Retinal pigment epithelial cell (primary cell): ENCODE measurements around the gene SLC2A8.

ENCODE experiments used
- DNase-seq: peaks from one replicate; pipeline ENCODE4 v3.0.0-alpha.2; 2010; ENCODE audit warnings: low read depth
- H3K4me3 ChIP-seq: 2 replicates; pipeline ENCODE4 v1.5.1; 2011; ENCODE audit warnings: mild to moderate bottlenecking, low read length, control low read depth, moderate library complexity
- TF ChIP-seq, protein P1 (sequence below): conservative IDR thresholded peaks from 2 replicates; pipeline ENCODE4 v1.5.1; 2011; ENCODE audit warnings: low read depth, low read length, control low read depth, inconsistent platforms

The SLC2A8 gene, protein sequence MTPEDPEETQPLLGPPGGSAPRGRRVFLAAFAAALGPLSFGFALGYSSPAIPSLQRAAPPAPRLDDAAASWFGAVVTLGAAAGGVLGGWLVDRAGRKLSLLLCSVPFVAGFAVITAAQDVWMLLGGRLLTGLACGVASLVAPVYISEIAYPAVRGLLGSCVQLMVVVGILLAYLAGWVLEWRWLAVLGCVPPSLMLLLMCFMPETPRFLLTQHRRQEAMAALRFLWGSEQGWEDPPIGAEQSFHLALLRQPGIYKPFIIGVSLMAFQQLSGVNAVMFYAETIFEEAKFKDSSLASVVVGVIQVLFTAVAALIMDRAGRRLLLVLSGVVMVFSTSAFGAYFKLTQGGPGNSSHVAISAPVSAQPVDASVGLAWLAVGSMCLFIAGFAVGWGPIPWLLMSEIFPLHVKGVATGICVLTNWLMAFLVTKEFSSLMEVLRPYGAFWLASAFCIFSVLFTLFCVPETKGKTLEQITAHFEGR

DNA sequence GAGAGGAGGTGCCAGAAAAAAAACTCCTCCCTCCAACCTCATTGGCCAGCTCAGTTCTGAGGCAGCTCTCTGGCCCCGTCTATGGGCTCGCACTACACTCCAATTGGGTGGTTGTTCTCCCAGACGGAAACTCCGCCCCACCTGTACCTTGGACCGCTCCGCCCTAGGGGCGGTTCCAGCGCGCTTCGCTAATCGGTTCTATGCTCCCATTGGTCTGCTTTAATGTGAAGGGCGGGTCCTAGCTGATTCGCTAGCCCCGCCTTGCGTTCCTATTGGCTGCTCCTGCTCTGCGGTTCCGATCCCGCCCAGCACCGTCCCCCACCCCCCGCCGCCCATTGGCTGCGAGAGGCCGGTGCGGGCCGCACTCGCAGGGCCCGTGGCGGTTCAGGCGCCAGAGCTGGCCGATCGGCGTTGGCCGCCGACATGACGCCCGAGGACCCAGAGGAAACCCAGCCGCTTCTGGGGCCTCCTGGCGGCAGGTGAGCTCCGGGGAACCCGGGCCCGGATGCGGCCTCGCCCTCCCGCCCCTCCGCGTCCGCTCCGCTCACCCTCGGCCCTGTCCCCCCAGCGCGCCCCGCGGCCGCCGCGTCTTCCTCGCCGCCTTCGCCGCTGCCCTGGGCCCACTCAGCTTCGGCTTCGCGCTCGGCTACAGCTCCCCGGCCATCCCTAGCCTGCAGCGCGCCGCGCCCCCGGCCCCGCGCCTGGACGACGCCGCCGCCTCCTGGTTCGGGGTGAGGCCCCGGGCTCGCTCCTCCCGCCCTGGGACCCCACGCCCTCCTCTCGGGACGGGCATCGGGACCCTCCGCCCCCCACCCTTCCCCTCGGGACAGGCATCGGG is at the start of gene SLC2A8:
SLC2A8 (plus strand) TSS at position 362 of the 838 bp plus-strand sequence; CDS start at position 424, 62 bp downstream.
- peak within 1 kb of the TSS; percentile 72 for H3K4me3 ChIP-seq
- DNase-seq, result peak; percentile 99
- TF ChIP-seq, protein P1, sequence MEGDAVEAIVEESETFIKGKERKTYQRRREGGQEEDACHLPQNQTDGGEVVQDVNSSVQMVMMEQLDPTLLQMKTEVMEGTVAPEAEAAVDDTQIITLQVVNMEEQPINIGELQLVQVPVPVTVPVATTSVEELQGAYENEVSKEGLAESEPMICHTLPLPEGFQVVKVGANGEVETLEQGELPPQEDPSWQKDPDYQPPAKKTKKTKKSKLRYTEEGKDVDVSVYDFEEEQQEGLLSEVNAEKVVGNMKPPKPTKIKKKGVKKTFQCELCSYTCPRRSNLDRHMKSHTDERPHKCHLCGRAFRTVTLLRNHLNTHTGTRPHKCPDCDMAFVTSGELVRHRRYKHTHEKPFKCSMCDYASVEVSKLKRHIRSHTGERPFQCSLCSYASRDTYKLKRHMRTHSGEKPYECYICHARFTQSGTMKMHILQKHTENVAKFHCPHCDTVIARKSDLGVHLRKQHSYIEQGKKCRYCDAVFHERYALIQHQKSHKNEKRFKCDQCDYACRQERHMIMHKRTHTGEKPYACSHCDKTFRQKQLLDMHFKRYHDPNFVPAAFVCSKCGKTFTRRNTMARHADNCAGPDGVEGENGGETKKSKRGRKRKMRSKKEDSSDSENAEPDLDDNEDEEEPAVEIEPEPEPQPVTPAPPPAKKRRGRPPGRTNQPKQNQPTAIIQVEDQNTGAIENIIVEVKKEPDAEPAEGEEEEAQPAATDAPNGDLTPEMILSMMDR, result peak; percentile 9

DNA sequence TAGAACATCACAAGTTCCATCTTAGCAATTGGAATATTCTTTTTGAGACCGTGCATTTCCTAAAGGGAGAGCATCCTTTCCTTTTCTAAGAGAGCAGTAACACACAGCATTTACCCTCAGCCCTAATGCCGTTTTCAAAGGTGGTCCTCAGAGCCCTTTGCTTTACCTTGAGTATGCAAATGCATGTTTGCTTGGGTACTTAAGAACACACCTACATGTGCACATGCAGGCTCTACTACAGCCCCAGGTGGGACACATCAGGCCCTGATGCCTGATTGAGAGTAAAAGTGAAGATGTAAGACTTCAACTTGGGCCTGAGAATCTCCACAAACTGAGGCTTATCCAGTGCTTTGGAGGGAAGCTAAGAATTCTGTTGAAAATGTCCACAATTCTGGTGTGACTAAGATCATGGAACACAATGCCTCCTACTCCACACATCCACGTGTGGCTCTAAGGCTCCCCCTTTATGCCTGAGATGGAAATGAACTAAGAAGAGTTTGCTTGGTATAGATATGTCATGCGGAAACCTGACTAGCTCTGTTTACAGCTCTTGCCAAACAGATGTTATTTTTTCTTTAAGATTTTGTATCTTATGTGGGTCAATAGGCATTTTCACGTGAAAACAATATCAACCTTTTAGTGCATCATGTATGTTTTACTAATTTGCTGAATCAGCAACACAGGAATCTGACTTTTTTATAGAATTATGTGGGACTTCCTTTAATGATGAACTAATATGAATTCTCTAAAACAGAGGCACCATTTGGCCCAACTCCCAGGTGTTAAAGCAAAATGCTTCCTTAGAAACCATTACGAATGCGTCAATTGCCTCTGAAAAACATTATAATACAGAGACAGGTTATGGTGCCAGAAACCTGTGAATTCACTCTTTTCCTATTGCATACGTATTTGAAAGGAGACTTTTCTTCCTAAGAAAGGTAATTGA is 48.9 kb upstream of the SLC2A8 start:
- TF ChIP-seq, protein P1, result peak; percentile 78
- H3K4me3 ChIP-seq, result no peak overlapping the region
- DNase-seq, result peak; percentile 23

DNA sequence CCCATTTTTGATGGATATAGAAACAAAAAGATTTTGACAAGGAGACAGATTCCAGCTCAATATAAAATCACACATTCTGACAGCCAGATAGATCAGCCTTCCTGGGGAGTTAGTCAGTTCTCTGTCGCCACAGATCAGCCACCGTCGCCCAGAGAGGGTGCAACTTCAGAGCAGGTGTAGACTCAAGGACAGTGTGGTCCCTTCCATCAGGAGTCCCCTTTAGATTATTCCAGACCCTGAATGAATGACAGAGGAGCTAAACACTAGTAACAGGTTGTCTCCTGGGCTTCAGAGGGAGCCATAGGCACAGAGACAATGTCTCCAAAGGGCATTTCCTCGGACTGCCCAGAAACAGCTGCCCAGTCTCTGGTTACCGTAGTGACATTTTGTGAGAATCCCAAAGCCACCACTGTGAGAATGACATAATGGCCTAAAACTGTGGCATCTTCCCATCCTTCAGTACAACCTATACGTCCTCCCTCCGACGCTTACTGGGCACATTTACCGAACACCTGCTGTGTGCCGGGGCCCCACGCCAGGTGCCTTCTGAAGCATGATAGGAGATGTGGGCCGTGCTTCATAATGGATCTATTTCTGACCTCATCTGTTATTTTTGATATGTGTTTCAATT is 47.4 kb upstream of the SLC2A8 start:
- H3K4me3 ChIP-seq, result no peak overlapping the region
- DNase-seq, result no peak
- TF ChIP-seq, protein P1, result no peak

DNA sequence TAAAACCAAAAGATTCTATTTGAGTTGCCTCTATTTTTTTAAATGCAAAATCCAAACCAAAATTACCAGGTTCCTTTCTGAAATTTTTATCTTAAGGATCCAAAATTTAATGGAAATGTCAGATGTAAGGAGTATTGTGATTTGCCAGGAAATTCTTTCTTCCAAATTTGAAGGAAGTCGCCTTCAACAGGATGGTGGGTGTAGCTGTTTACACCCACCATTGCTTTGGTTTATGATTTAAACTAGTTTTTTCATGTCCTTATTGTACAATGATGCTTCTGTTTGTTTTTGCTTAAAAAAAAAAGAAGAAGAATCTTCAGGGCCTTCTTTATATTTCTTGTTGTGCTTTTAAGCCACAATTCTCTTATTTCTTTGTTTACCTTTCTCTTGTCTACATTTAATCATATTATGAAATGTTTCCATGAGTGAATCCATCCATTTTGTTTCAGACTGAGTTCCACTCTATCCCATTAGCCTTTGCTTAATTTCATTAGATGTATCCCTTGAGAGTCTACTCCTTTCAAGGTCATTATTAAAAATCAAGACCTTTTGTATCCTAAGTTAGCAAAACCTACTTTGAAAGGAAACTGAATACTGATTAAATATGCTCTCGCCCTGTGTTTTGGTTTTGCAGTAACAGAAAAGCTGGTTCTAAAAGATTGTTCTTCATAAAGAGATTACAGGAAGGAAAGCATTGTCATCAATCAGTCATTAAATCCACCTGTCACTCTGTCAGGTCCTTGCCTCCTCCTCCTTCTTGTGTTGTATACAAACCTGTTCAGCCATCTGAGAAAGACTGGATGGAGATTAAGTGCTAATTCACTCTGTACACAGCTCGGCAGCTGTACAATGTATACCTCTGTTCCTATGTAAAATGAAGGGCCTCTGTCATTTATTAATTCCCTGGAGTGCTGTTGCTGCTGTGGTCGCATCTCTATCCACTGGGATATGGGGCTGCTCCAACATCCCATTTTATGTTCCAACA is 45.5 kb upstream of the SLC2A8 start:
- DNase-seq, result no peak
- no peak overlapping the region for H3K4me3 ChIP-seq
- TF ChIP-seq, protein P1, result no peak

DNA sequence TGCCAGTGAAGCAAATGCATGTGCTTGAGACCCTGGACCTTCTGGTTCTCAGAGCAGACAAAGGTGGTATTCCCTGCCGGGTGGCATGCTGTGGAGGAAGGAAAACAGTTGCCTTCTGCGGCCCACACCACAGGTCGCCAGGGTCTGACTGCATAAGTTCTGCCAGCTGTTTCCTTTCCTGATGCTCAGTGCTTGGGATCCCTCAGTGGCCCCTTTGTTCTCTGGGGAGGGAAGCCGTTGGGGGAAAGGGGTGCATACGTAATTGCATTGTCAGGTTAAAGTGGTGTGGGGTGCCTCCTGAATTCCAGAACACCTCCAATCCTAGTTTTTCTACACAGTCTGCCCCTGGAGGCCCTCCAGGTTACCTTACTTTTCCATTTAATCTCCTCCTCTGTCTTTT is 43.1 kb upstream of the SLC2A8 start:
- H3K4me3 ChIP-seq, result no peak overlapping the region
- TF ChIP-seq, protein P1, result no peak
- DNase-seq, result no peak
